ENCODE measurements around the gene C1orf53.

Gene C1orf53

DNA sequence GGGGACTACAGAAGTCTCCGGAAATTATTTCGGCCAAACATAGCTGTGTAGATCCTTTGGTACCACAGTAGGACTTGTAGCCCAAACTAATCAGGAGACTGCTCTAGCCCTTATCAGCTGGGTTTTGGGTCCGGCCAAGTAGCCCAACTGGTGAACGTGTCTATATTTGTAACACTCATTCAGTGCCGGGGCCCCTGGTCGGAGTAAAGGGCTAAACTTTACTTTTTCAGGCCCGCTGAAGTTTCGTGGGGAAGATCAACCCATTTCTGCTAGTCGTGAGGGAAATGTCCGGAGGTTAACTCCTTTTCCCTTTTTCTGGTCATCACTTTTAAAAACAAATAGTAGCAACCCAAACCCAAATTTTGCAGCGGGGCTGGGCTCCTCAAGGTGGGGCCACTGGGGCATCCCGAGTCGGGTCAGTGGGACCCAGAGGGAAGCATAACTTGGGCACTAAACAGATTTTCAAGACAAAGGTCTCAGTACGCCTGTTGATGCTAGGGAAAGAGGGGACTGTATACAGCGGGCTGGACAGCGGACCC lies 16.4 kb downstream of the C1orf53 start:
- H3K4me3 ChIP-seq (ENCODE audit: low read length), result peak overlapping the region; percentile 73
- TF ChIP-seq CTCF (conservative IDR thresholded peaks at IDR 0.05; ENCODE audit: low read length), result no peak
- no peak for DNase-seq (ENCODE audit: low read depth)

DNA sequence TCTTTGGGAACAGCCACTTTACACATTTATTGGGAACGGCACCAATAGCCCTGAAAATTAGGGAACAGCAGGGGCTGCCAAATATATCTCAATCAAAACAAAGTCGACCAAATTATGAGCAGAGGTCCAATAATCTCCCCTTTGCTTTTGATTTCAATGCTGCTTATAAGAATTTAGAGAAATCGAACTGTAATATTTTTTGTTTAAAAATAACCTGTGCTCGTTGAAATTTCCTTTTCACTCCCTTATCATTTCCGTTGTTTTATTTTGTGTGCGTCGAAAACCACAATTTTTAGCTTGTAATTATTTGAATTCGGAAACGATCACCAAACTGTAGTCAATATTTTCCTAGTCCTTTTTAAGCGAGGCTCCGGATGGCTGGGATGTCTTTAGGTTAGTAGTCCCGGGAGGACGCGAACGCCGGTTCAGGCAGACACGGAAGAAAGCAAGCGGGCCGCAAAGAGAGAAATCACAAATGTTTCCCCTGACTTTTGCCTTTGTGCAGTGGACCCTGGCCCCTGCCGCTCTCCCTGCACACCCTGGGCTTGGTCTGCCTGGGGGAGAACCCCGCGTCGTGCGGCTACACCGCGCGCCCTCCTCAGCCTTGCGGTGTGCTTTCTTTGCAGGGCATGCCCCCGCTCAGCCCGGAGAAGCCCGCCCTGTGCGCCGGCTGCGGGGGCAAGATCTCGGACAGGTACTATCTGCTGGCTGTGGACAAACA lies 17.1 kb downstream of the C1orf53 start:
- H3K4me3 ChIP-seq (ENCODE audit: low read length), result peak overlapping the region; percentile 73
- TF ChIP-seq CTCF (conservative IDR thresholded peaks at IDR 0.05; ENCODE audit: low read length), result no peak
- DNase-seq (ENCODE audit: low read depth), result no peak

DNA sequence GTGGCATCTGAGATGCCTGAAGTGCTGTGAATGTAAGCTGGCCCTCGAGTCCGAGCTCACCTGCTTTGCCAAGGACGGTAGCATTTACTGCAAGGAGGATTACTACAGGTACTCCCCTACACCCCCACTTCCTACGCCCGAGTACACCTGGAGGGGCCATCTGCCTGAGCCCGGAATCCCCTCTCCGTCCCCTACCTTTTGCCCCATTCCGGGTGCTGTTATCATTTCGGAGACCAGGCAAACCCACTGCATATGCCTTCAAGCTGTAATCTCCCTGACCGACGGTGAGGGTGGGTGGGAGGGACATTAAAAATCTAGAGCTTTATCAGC lies 17.6 kb downstream of the C1orf53 start:
- TF ChIP-seq CTCF (conservative IDR thresholded peaks at IDR 0.05; ENCODE audit: low read length), result no peak
- H3K4me3 ChIP-seq (ENCODE audit: low read length), result peak overlapping the region; percentile 73
- DNase-seq (ENCODE audit: low read depth), result no peak

DNA sequence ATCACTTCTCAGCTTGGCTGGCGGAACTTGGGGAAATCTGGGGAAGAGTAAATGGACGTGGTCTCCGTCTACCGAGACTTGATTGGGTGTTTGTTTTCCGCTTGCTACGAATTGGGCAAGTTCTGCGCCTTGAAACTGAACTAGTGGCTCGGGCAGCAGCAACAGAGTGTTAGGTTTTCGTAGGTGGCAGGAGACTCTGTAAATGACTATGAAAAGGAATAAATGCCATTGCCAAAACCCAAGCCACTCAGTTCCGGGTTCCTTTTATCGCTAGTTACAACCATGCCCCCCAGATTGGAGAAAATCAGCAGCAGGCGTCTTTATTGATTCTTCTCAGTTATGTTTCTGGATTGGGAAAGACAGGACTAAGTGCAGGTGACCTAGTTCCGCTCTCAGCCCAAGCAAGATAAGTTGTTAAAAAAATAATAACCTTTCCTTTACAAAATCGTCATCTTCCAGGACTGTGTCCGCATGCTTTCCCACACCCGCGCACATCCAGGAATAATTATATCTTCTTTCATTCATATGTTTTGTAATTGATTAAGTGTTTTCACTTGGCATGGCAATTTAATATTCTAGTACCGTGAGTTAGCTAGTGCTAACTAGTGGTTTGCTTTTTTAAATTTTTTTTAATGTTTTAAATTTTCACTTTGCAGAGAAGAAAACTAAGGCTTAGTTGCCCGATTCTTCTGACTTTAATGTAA lies 18.1 kb downstream of the C1orf53 start:
- no peak for TF ChIP-seq CTCF (conservative IDR thresholded peaks at IDR 0.05; ENCODE audit: low read length)
- H3K4me3 ChIP-seq (ENCODE audit: low read length), result peak overlapping the region; percentile 73
- DNase-seq (ENCODE audit: low read depth), result no peak

DNA sequence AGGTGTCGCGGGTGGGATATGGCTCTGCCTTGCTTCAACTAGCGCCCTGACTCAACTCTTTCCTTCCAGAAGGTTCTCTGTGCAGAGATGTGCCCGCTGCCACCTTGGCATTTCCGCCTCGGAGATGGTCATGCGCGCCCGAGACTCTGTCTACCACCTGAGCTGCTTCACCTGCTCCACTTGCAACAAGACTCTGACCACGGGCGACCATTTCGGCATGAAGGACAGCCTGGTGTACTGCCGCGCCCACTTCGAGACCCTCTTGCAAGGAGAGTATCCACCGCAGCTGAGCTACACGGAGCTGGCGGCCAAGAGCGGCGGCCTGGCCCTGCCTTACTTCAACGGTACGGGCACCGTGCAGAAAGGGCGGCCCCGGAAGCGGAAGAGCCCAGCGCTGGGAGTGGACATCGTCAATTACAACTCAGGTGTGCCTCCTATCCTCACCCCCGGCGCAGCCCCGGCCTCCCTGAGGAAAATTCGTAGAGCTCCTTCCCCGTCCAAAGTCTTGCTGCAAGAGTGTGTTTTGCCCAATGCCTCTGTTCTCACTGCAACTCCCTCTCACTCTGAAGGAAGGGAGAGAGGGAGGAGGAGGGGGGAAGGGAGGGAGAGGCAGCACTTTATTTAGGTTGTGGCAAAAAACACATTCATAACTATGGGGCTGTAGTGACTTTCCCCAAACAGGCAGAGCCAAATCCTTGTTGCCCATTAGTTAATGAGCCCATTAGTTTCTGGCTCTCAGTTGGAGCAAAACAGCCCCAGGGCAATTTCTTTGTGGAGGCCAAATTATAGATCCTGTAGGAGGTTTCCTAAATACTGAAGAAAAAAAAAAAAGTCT lies 19.0 kb downstream of the C1orf53 start:
- no peak for DNase-seq (ENCODE audit: low read depth)
- TF ChIP-seq CTCF (conservative IDR thresholded peaks at IDR 0.05; ENCODE audit: low read length), result no peak
- peak overlapping the region; percentile 73 for H3K4me3 ChIP-seq (ENCODE audit: low read length)

DNA sequence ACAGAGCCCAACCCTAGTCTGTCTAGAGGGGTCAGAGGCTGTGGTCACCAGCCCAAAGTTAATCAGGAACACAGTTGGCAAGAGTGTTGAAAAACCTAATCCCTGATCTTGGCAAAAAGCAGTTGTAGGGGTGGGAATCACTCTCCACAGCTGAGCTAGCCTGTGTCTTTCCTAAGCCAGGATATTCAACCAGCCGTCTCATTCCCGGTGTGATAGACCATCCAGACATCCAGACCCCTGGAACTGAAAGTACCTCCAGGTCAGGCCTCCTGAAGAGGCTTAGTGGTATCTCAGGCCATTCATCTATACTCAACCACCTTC lies 19.6 kb downstream of the C1orf53 start:
- no peak for DNase-seq (ENCODE audit: low read depth)
- TF ChIP-seq CTCF (conservative IDR thresholded peaks at IDR 0.05; ENCODE audit: low read length), result no peak
- no peak overlapping the region; the same call in 1 of the 2 replicates for H3K4me3 ChIP-seq (ENCODE audit: low read length)
